ENCODE results near the gene RIMS4. TPM values are rescaled to one million over a fixed set of nuclear protein-coding genes. Genes with fewer than 3 reads are reported as not detected.

The RIMS4 gene
- total RNA-seq, 1 donor from 2014 or later: 0.11 TPM

GRCh38 chr20:44803383-44803941 is 6.9 kb downstream of the RIMS4 start:
- Histone ChIP-seq H3K36me3 (no peaks in the 10 kb centered on the region), H3K27me3 (ENCODE audit: low read depth) (peaks cover 55% of the 10 kb centered on the region), H3K4me3 (no peak overlapping the region), H3K4me1 (peaks cover 3% of the 10 kb centered on the region), H3K9me3 (replicated peaks) (no peaks in the 10 kb centered on the region), H3K27ac (replicated peaks) (no peak overlapping the region)
- intact Hi-C loops (cut with micrococcal nuclease): no loop called here
- TF ChIP-seq, protein P1, sequence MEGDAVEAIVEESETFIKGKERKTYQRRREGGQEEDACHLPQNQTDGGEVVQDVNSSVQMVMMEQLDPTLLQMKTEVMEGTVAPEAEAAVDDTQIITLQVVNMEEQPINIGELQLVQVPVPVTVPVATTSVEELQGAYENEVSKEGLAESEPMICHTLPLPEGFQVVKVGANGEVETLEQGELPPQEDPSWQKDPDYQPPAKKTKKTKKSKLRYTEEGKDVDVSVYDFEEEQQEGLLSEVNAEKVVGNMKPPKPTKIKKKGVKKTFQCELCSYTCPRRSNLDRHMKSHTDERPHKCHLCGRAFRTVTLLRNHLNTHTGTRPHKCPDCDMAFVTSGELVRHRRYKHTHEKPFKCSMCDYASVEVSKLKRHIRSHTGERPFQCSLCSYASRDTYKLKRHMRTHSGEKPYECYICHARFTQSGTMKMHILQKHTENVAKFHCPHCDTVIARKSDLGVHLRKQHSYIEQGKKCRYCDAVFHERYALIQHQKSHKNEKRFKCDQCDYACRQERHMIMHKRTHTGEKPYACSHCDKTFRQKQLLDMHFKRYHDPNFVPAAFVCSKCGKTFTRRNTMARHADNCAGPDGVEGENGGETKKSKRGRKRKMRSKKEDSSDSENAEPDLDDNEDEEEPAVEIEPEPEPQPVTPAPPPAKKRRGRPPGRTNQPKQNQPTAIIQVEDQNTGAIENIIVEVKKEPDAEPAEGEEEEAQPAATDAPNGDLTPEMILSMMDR (IDR thresholded peaks at IDR 0.05; ENCODE audit: borderline replicate concordance): no peak
- no peak for DNase-seq

GRCh38 chr20:44802702-44803101 is 7.6 kb downstream of the RIMS4 start:
- peaks cover 51% of the 10 kb centered on the region for H3K27me3 ChIP-seq (ENCODE audit: low read depth)
- no peaks in the 10 kb centered on the region for H3K36me3 ChIP-seq
- TF ChIP-seq, protein P1 (IDR thresholded peaks at IDR 0.05; ENCODE audit: borderline replicate concordance): no peak
- no peak for DNase-seq
- peaks cover 3% of the 10 kb centered on the region for H3K4me1 ChIP-seq
- H3K9me3 ChIP-seq (replicated peaks): no peaks in the 10 kb centered on the region
- no peak overlapping the region for H3K4me3 ChIP-seq
- H3K27ac ChIP-seq (replicated peaks): no peak overlapping the region
- intact Hi-C loops (cut with micrococcal nuclease): no loop called here

- H3K27me3 ChIP-seq (ENCODE audit: low read depth): peaks cover 44% of the 10 kb centered on the region
- H3K4me3 ChIP-seq: no peak overlapping the region
- no peak overlapping the region for H3K27ac ChIP-seq (replicated peaks)
- no peaks in the 10 kb centered on the region for H3K9me3 ChIP-seq (replicated peaks)
- intact Hi-C loops (cut with micrococcal nuclease): no loop called here
- H3K36me3 ChIP-seq: no peaks in the 10 kb centered on the region
- DNase-seq: no peak
- H3K4me1 ChIP-seq: no peaks in the 10 kb centered on the region
- TF ChIP-seq, protein P1 (IDR thresholded peaks at IDR 0.05; ENCODE audit: borderline replicate concordance): peak; percentile 15
These were observed 9.8 kb downstream of the RIMS4 start for GRCh38 chr20:44800391-44801046.

- H3K9me3 ChIP-seq (replicated peaks): no peaks in the 10 kb centered on the region
- TF ChIP-seq, protein P1 (IDR thresholded peaks at IDR 0.05; ENCODE audit: borderline replicate concordance): no peak
- no peak overlapping the region for H3K27ac ChIP-seq (replicated peaks)
- intact Hi-C loops (cut with micrococcal nuclease): no loop called here
- no peaks in the 10 kb centered on the region for H3K4me1 ChIP-seq
- H3K27me3 ChIP-seq (ENCODE audit: low read depth): peaks cover 44% of the 10 kb centered on the region
- no peaks in the 10 kb centered on the region for H3K36me3 ChIP-seq
- no peak overlapping the region for H3K4me3 ChIP-seq
- DNase-seq: no peak
These were observed 10.7 kb downstream of the RIMS4 start for GRCh38 chr20:44799691-44800090.

- TF ChIP-seq, protein P1 (IDR thresholded peaks at IDR 0.05; ENCODE audit: borderline replicate concordance): no peak
- DNase-seq: no peak
- H3K4me3 ChIP-seq: no peak overlapping the region
- intact Hi-C loops (cut with micrococcal nuclease): no loop called here
- H3K27ac ChIP-seq (replicated peaks): no peak overlapping the region
- H3K9me3 ChIP-seq (replicated peaks): no peaks in the 10 kb centered on the region
- peaks cover 30% of the 10 kb centered on the region for H3K27me3 ChIP-seq (ENCODE audit: low read depth)
- no peaks in the 10 kb centered on the region for H3K36me3 ChIP-seq
- H3K4me1 ChIP-seq: no peaks in the 10 kb centered on the region
These were observed 13.4 kb downstream of the RIMS4 start for GRCh38 chr20:44796758-44797457.

All from left ventricle myocardium inferior (tissue), 1 donor.